Liver (tissue), 9 donors: ENCODE data around the gene CYSRT1. TPM values are rescaled to one million over a fixed set of nuclear protein-coding genes. Genes with fewer than 3 reads are reported as not detected.

Experiments used
- DNase-seq: peaks from one replicate; pipeline ENCODE4 v3.0.0-alpha.2; 2017; ENCODE audit warnings: low spot score
- H3K27ac ChIP-seq, 2 donors: one replicate each; pipeline ENCODE4 v1.7.0; 2013; ENCODE audit warnings: inconsistent platforms in 2 of 2, low read length in 2 of 2, control low read depth in 1 of 2, low read depth in 1 of 2, mild to moderate bottlenecking in 1 of 2
- H3K27me3 ChIP-seq, 4 donors: one replicate each; pipeline versions ENCODE4 v1.6.1 to v1.7.0; 2013; ENCODE audit warnings: low read length in 3 of 4, inconsistent platforms in 1 of 4, mild to moderate bottlenecking in 1 of 4, moderate library complexity in 1 of 4; ENCODE audit not compliant: control insufficient read depth in 4 of 4, insufficient read depth in 4 of 4
- H3K36me3 ChIP-seq, 4 donors: one replicate each; pipeline versions ENCODE4 v1.6.1 to v1.7.0; 2013; ENCODE audit warnings: low read length in 3 of 4, mild to moderate bottlenecking in 3 of 4, low read depth in 1 of 4, moderate library complexity in 1 of 4; ENCODE audit not compliant: control insufficient read depth in 4 of 4, insufficient read depth in 3 of 4
- H3K4me1 ChIP-seq, 4 donors: one replicate each; pipeline versions ENCODE4 v1.6.1 to v1.7.0; 2013; ENCODE audit warnings: low read length in 3 of 4, mild to moderate bottlenecking in 3 of 4, moderate library complexity in 1 of 4; ENCODE audit not compliant: control insufficient read depth in 4 of 4, insufficient read depth in 4 of 4
- H3K4me3 ChIP-seq, 3 donors: one replicate each; pipeline versions ENCODE4 v1.6.1 to v1.7.0; 2013; ENCODE audit warnings: low read length in 3 of 3, control low read depth in 1 of 3, low read depth in 1 of 3, mild to moderate bottlenecking in 1 of 3
- H3K9ac ChIP-seq, 2 donors: one replicate each; pipeline ENCODE4 v1.7.0; 2013; ENCODE audit warnings: low read length in 2 of 2, mild to moderate bottlenecking in 2 of 2, moderate library complexity in 2 of 2, control low read depth in 1 of 2, low read depth in 1 of 2
- H3K9me3 ChIP-seq, 4 donors: one replicate each; pipeline versions ENCODE4 v1.6.1 to v1.7.0; 2013; ENCODE audit warnings: low read length in 3 of 4; ENCODE audit not compliant: control insufficient read depth in 4 of 4
- EGR1 ChIP-seq, 2 donors: IDR thresholded peaks; 2 replicates each; pipeline ENCODE4 v1.6.1; 2016 to 2018; ENCODE audit warnings: antibody characterized with exemption in 2 of 2, low read depth in 2 of 2
- FOXA1 ChIP-seq: IDR thresholded peaks from 2 replicates; pipeline ENCODE4 v1.6.1; 2016; ENCODE audit warnings: antibody characterized with exemption
- FOXA2 ChIP-seq: IDR thresholded peaks from 2 replicates; pipeline ENCODE4 v1.6.1; 2016; ENCODE audit warnings: antibody characterized with exemption
- GABPA ChIP-seq, 2 donors: IDR thresholded peaks in 1 of 2; conservative IDR thresholded peaks in 1 of 2; 2 replicates each; pipeline ENCODE4 v1.6.1; 2016; ENCODE audit warnings: antibody characterized with exemption in 2 of 2, mild to moderate bottlenecking in 1 of 2, moderate library complexity in 1 of 2
- HNF4A ChIP-seq, 2 donors: conservative IDR thresholded peaks; 2 replicates each; pipeline ENCODE4 v1.6.1; 2016; ENCODE audit warnings: antibody characterized with exemption in 2 of 2, mild to moderate bottlenecking in 2 of 2
- HNF4G ChIP-seq: IDR thresholded peaks from 2 replicates; pipeline ENCODE4 v1.6.1; 2016; ENCODE audit warnings: antibody characterized with exemption
- JUND ChIP-seq, 2 donors: IDR thresholded peaks; 2 replicates each; pipeline ENCODE4 v1.6.1; 2016; ENCODE audit warnings: antibody characterized with exemption in 2 of 2
- NR2F2 ChIP-seq: IDR thresholded peaks from 2 replicates; pipeline ENCODE4 v1.6.1; 2016; ENCODE audit warnings: antibody characterized with exemption
- RAD21 ChIP-seq, 2 donors: IDR thresholded peaks; 2 replicates each; pipeline ENCODE4 v1.6.1; 2016; ENCODE audit warnings: antibody characterized with exemption in 2 of 2, mild to moderate bottlenecking in 2 of 2
- RXRA ChIP-seq, 2 donors: IDR thresholded peaks; 2 replicates each; pipeline ENCODE4 v1.6.1; 2017 to 2018; ENCODE audit warnings: antibody characterized with exemption in 2 of 2, mild to moderate bottlenecking in 1 of 2
- SP1 ChIP-seq: IDR thresholded peaks from 2 replicates; pipeline ENCODE4 v1.6.1; 2018; ENCODE audit warnings: antibody characterized with exemption, mild to moderate bottlenecking
- TAF1 ChIP-seq: conservative IDR thresholded peaks from 2 replicates; pipeline ENCODE4 v1.6.1; 2016; ENCODE audit warnings: antibody characterized with exemption, mild to moderate bottlenecking
- YY1 ChIP-seq: IDR thresholded peaks from 2 replicates; pipeline ENCODE4 v1.6.1; 2016; ENCODE audit warnings: antibody characterized with exemption, mild to moderate bottlenecking
- WGBS: extraction: QIAGEN DNeasy Blood & Tissue Kit; methylation state at CpG from one replicate; pipeline ENCODE4 v1.1.7; 2013; 5-methylcytosine and 5-hydroxymethylcytosine counted together
- polyA plus RNA-seq, 2 donors: library from polyadenylated mRNA; stranded (reverse) in 1 of 2; unstranded in 1 of 2; fragments of 200-250 nt in 1 of 2; fragments of >200 nt in 1 of 2; fragmentation: Nextera tagmentation in 1 of 2; extraction: Ambion mirVana in 1 of 2; gene quantifications; one replicate each; pipeline versions ENCODE4 v1.2.1 to v1.2.3, GENCODE V29; 2013 to 2015
- total RNA-seq, 2 donors: library from RNA; depleted of rRNA; stranded (reverse); fragments of >200 nt; gene quantifications; one replicate each; pipeline ENCODE4 v1.2.3, GENCODE V29; 2014
- TF ChIP-seq, protein P1 (sequence below): IDR thresholded peaks from 2 replicates; pipeline ENCODE4 v1.6.1; 2016; ENCODE audit warnings: antibody characterized with exemption
- TF ChIP-seq, protein P2 (sequence below): IDR thresholded peaks from 2 replicates; pipeline ENCODE4 v1.6.1; 2016; ENCODE audit warnings: antibody characterized with exemption, mild to moderate bottlenecking
- TF ChIP-seq, protein P3 (sequence below): IDR thresholded peaks from 2 replicates; pipeline ENCODE4 v1.6.1; 2016; ENCODE audit warnings: antibody characterized with exemption
- TF ChIP-seq, protein P4 (sequence below): IDR thresholded peaks from 2 replicates; pipeline ENCODE4 v1.6.1; 2016; ENCODE audit warnings: antibody characterized with exemption
- TF ChIP-seq, protein P5 (sequence below): fragments of 150-350 bp; IDR thresholded peaks from 2 replicates; pipeline ENCODE4 v1.5.1; 2017; ENCODE audit warnings: improper control_type of control experiment, low read depth, low read length; ENCODE audit not compliant: missing input control
- donor health status: healthy.
- donor health status: healthy.
- donor health status: healthy.
- donor health status: healthy.
- donor health status: healthy.

The CYSRT1 gene
- total and polyA plus RNA-seq, 4 donors: 0.14 to 0.50 (median 0.20) TPM

DNA sequence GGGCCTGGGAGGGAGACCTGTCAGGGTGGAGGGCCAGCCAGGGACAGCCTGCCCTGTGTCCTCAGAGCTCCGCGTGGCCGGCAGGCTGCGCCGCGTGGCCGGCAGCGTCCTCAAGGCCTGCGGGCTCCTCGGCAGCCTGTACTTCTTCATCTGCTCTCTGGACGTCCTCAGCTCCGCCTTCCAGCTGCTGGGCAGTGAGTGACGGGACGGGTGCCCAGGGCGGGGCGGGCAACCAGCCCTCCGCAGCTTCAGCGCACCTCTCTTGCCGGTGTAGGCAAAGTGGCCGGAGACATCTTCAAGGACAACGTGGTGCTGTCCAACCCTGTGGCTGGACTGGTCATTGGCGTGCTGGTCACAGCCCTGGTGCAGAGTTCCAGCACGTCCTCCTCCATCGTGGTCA lies 7.5 kb downstream of the CYSRT1 start:
- H3K9me3 ChIP-seq: no peaks in the 10 kb centered on the region
- no peak overlapping the region for H3K4me3 ChIP-seq
- WGBS: 87% methylated on average over 24 of the region's 24 CpGs
- no peak overlapping the region for H3K27ac ChIP-seq
- peaks cover 5 to 14% (median 8%) of the 10 kb centered on the region in 4 donors for H3K4me1 ChIP-seq
- no peak for DNase-seq
- no peak overlapping the region for H3K9ac ChIP-seq
- no peaks in the 10 kb centered on the region for H3K36me3 ChIP-seq
- TF ChIP-seq NR2F2 (no peak), GABPA (IDR thresholded peaks at IDR 0.05 in 1 of 2, conservative IDR thresholded peaks at IDR 0.05 in 1 of 2) (no peak), FOXA2 (no peak), RAD21 (IDR thresholded peaks at IDR 0.05) (no peak), HNF4A (conservative IDR thresholded peaks at IDR 0.05) (no peak), EGR1 (IDR thresholded peaks at IDR 0.05; ENCODE audit: low read depth in 2 of 2) (no peak), YY1 (no peak), SP1 (no peak), RXRA (IDR thresholded peaks at IDR 0.05) (no peak), FOXA1 (no peak), JUND (IDR thresholded peaks at IDR 0.05) (no peak), HNF4G (no peak), TAF1 (no peak)
- TF ChIP-seq, protein P1, sequence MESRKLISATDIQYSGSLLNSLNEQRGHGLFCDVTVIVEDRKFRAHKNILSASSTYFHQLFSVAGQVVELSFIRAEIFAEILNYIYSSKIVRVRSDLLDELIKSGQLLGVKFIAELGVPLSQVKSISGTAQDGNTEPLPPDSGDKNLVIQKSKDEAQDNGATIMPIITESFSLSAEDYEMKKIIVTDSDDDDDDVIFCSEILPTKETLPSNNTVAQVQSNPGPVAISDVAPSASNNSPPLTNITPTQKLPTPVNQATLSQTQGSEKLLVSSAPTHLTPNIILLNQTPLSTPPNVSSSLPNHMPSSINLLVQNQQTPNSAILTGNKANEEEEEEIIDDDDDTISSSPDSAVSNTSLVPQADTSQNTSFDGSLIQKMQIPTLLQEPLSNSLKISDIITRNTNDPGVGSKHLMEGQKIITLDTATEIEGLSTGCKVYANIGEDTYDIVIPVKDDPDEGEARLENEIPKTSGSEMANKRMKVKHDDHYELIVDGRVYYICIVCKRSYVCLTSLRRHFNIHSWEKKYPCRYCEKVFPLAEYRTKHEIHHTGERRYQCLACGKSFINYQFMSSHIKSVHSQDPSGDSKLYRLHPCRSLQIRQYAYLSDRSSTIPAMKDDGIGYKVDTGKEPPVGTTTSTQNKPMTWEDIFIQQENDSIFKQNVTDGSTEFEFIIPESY: no peak
- TF ChIP-seq, protein P2, sequence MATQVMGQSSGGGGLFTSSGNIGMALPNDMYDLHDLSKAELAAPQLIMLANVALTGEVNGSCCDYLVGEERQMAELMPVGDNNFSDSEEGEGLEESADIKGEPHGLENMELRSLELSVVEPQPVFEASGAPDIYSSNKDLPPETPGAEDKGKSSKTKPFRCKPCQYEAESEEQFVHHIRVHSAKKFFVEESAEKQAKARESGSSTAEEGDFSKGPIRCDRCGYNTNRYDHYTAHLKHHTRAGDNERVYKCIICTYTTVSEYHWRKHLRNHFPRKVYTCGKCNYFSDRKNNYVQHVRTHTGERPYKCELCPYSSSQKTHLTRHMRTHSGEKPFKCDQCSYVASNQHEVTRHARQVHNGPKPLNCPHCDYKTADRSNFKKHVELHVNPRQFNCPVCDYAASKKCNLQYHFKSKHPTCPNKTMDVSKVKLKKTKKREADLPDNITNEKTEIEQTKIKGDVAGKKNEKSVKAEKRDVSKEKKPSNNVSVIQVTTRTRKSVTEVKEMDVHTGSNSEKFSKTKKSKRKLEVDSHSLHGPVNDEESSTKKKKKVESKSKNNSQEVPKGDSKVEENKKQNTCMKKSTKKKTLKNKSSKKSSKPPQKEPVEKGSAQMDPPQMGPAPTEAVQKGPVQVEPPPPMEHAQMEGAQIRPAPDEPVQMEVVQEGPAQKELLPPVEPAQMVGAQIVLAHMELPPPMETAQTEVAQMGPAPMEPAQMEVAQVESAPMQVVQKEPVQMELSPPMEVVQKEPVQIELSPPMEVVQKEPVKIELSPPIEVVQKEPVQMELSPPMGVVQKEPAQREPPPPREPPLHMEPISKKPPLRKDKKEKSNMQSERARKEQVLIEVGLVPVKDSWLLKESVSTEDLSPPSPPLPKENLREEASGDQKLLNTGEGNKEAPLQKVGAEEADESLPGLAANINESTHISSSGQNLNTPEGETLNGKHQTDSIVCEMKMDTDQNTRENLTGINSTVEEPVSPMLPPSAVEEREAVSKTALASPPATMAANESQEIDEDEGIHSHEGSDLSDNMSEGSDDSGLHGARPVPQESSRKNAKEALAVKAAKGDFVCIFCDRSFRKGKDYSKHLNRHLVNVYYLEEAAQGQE: no peak
- TF ChIP-seq, protein P3, sequence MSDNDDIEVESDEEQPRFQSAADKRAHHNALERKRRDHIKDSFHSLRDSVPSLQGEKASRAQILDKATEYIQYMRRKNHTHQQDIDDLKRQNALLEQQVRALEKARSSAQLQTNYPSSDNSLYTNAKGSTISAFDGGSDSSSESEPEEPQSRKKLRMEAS: no peak
- TF ChIP-seq, protein P4, sequence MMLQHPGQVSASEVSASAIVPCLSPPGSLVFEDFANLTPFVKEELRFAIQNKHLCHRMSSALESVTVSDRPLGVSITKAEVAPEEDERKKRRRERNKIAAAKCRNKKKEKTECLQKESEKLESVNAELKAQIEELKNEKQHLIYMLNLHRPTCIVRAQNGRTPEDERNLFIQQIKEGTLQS: no peak
- TF ChIP-seq, protein P5, sequence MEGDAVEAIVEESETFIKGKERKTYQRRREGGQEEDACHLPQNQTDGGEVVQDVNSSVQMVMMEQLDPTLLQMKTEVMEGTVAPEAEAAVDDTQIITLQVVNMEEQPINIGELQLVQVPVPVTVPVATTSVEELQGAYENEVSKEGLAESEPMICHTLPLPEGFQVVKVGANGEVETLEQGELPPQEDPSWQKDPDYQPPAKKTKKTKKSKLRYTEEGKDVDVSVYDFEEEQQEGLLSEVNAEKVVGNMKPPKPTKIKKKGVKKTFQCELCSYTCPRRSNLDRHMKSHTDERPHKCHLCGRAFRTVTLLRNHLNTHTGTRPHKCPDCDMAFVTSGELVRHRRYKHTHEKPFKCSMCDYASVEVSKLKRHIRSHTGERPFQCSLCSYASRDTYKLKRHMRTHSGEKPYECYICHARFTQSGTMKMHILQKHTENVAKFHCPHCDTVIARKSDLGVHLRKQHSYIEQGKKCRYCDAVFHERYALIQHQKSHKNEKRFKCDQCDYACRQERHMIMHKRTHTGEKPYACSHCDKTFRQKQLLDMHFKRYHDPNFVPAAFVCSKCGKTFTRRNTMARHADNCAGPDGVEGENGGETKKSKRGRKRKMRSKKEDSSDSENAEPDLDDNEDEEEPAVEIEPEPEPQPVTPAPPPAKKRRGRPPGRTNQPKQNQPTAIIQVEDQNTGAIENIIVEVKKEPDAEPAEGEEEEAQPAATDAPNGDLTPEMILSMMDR: no peak
- H3K27me3 ChIP-seq: no peaks in the 10 kb centered on the region
